GM18511 (cell line): ENCODE measurements around the gene CXCL12.

Experiments used
- ATAC-seq: cut with Tn5 transposase; IDR thresholded peaks from one replicate; pipeline ENCODE4 v1.9.1; 2021; ENCODE audit warnings: mild to moderate bottlenecking, moderate library complexity; ENCODE audit not compliant: unreplicated experiment

CXCL12 gene

GRCh38 chr10:44339218-44339617 lies 45.7 kb downstream of the CXCL12 start:
- ATAC-seq, result no peak

GRCh38 chr10:44337081-44337480 lies 47.8 kb downstream of the CXCL12 start:
- no peak for ATAC-seq

GRCh38 chr10:44335330-44336021 lies 49.4 kb downstream of the CXCL12 start:
- ATAC-seq, result no peak

- no peak for ATAC-seq
These were observed 50.2 kb downstream of the CXCL12 start for GRCh38 chr10:44334621-44335184.

GRCh38 chr10:44334091-44334490 lies 50.8 kb downstream of the CXCL12 start:
- no peak for ATAC-seq

- no peak for ATAC-seq
These were observed 51.4 kb downstream of the CXCL12 start for GRCh38 chr10:44333511-44333910.

- ATAC-seq, result no peak
These were observed 52.4 kb downstream of the CXCL12 start for GRCh38 chr10:44332465-44332864.

- no peak for ATAC-seq
These were observed 54.5 kb downstream of the CXCL12 start for GRCh38 chr10:44330431-44330830.

GRCh38 chr10:44327461-44327860 lies 57.4 kb downstream of the CXCL12 start:
- no peak for ATAC-seq
